Measurements from ENCODE around the gene PTPN14.
"Not testable (repeated sequence)": the region's sequence is repeated elsewhere in the genome, so short reads cannot be mapped to it uniquely, and the experiment has no call there.

The PTPN14 gene

DNA sequence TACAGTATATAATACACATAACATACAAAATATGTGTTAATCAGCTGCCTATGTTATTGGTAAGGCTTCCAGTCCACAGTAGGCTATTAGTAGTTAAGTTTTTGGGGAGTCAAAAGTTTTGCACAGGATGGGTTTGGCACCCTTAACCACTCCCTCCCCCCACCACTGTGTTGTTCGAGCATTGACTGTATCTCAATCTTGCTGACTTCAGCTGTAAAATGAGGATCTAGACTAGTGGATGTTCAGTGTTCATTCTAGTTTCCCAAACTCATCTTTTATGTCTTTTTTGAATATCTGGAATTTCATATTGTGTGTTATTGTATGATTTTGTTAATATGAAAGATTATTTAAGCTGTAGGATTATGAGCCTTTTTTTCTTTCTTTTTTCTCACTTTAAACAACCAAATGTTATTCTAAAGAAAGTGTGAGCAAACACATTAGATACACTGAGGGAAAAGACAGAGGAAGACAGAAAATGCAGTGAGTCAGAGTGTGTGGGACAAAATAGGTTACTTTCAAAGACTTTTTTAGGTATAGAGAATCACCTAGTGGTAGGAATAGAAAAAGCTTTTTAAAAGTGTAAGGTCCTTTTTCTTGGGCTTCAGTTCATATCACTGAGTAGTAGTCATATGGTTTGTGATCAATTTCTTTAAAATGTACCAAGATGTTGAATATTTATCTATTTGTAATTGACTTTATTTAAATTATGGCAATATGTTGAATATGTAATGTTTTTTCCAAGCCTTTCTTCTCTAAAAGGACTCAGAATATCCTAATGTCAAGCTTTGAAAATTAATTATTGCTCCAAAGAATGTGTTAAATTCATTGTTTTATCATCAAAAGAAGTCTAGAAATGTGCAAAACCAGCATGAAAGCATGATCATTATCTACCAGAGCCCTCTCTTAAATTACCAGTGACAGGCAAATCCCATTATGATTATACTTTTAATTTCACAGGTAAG lies 33.7 kb upstream of the PTPN14 start:
- no peak overlapping the region for H3K4me3 ChIP-seq (ENCODE audit: control insufficient read depth, low read depth, low read length)
- TF ChIP-seq, protein P1, sequence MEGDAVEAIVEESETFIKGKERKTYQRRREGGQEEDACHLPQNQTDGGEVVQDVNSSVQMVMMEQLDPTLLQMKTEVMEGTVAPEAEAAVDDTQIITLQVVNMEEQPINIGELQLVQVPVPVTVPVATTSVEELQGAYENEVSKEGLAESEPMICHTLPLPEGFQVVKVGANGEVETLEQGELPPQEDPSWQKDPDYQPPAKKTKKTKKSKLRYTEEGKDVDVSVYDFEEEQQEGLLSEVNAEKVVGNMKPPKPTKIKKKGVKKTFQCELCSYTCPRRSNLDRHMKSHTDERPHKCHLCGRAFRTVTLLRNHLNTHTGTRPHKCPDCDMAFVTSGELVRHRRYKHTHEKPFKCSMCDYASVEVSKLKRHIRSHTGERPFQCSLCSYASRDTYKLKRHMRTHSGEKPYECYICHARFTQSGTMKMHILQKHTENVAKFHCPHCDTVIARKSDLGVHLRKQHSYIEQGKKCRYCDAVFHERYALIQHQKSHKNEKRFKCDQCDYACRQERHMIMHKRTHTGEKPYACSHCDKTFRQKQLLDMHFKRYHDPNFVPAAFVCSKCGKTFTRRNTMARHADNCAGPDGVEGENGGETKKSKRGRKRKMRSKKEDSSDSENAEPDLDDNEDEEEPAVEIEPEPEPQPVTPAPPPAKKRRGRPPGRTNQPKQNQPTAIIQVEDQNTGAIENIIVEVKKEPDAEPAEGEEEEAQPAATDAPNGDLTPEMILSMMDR (conservative IDR thresholded peaks at IDR 0.05; ENCODE audit: control insufficient read depth, insufficient read depth, low read depth, low read length): peak; percentile 91
- peak; percentile 76 for DNase-seq (ENCODE audit: low read depth)

DNA sequence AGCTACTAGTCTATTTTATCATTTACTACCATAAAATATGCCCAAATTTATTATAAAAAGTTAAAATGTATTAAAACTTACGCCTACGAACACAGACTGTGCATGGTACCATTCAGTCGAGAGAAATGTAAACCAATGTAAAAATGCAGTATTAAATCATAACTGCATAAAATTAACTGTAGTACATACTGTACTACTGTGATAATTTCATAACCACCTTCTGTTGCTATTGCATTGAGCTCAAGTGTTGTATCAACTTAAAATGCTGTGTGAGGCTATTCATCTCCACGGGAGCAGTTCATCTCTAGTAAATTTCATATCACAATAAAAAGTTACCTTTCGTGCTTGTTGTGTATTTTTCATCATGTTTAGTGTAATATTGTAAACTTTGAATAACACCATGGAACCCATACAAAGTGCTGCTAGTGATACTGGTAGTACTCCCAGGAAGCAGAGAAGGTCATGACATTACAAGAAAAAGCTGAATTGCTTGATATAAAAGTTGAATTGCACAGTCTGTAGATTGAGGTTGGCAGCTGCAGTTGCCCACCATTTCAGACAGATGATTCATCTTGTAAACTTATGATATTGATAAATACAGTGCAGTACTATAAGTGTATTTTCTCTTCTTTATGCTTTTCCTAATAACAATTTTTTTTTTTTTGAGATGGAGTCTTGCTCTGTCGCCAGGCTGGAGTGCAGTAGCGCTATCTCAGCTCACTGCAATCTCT lies 32.6 kb upstream of the PTPN14 start:
- TF ChIP-seq, protein P1 (conservative IDR thresholded peaks at IDR 0.05; ENCODE audit: control insufficient read depth, insufficient read depth, low read depth, low read length): no peak
- DNase-seq (ENCODE audit: low read depth): no peak
- H3K4me3 ChIP-seq (ENCODE audit: control insufficient read depth, low read depth, low read length): no peak overlapping the region

DNA sequence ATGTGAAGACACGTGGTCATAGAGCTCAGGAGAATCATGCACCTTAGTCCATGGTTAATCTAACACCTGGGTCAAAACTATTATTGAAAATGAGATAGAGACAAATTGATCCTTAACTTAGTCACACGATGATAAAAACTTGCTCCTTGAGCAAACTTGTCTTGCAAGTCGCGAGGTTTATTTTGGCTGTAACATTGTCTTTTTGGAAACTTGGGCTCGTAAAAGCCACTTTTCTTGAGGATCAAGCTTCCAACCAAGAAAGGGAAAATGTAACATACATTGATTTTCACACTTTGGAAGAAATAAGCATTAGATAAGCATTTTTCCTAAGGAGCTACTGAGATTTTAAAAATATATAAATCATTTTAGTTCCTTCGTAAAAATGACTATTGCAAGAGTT lies 31.7 kb upstream of the PTPN14 start:
- no peak for DNase-seq (ENCODE audit: low read depth)
- no peak overlapping the region for H3K4me3 ChIP-seq (ENCODE audit: control insufficient read depth, low read depth, low read length)
- TF ChIP-seq, protein P1 (conservative IDR thresholded peaks at IDR 0.05; ENCODE audit: control insufficient read depth, insufficient read depth, low read depth, low read length): no peak

DNA sequence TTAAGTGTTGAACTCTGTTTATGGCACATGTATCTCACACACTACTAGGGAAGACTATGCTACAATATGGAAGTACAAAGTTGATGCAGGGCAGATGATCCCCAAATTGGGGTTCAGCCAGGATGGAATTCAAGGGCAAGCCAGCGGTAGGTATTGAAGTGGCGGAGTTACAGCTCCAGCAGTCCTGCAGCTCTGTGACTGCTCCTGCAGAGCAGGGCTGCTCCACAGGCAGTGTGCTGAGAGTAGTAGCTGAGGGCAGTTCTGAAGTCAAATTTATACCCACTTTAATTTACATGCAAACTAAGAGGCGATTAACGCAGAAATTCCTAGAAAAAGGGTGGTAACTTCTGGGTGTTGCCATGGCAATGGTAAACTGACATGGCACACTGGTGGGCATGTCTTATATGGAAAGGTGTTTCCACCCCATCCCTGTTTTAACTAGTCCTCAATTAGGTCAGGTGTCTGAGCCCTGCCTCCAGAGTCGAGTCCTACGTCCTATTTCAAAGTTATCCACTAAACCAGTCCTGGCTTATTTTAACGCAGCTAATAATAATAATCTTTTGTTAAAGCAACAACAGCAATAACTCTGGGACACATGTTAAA lies 31.0 kb upstream of the PTPN14 start:
- DNase-seq (ENCODE audit: low read depth): no peak
- TF ChIP-seq, protein P1 (conservative IDR thresholded peaks at IDR 0.05; ENCODE audit: control insufficient read depth, insufficient read depth, low read depth, low read length): no peak
- no peak overlapping the region for H3K4me3 ChIP-seq (ENCODE audit: control insufficient read depth, low read depth, low read length)

DNA sequence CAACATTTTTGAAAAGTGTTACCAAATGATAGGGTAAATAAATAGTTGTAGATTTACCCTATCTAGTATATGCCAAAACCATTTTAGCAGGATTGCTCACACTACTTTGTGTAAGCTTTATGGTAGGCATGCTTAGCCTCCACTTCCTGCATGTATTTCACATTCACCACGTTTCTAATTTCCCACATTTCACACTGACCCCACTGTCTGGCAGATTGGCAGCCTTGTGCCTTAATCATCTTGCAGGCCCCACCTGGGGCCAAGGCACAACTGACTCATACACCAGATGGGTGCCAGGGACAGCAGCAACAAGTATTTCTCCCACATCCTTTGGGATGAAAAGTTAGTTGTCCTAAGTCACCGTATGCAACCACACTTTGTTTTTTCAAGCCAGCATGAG lies 30.4 kb upstream of the PTPN14 start:
- TF ChIP-seq, protein P1 (conservative IDR thresholded peaks at IDR 0.05; ENCODE audit: control insufficient read depth, insufficient read depth, low read depth, low read length): no peak
- DNase-seq (ENCODE audit: low read depth): peak; percentile 94
- H3K4me3 ChIP-seq (ENCODE audit: control insufficient read depth, low read depth, low read length): no peak overlapping the region

DNA sequence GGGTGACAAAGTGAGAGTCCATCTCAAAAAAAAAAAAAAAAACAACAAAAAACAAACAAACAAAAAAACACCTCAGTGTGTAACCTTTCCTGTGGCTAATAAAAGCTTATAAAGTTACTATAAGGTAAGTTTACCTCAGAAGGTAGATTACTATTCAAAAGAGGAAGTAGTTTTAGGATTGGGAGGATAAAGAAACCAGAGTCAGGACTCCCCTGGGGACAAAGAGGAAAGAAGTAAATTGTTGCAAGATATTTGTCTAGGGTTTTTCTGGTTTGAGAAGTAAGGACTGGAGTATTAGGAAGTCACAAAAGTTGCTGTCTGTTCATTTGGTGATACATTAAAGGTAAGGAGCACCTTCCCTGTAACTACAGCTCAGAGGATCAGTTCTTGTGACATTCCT lies 27.8 kb upstream of the PTPN14 start:
- TF ChIP-seq, protein P1 (conservative IDR thresholded peaks at IDR 0.05; ENCODE audit: control insufficient read depth, insufficient read depth, low read depth, low read length): no peak
- no peak overlapping the region for H3K4me3 ChIP-seq (ENCODE audit: control insufficient read depth, low read depth, low read length)
- DNase-seq (ENCODE audit: low read depth): no peak

DNA sequence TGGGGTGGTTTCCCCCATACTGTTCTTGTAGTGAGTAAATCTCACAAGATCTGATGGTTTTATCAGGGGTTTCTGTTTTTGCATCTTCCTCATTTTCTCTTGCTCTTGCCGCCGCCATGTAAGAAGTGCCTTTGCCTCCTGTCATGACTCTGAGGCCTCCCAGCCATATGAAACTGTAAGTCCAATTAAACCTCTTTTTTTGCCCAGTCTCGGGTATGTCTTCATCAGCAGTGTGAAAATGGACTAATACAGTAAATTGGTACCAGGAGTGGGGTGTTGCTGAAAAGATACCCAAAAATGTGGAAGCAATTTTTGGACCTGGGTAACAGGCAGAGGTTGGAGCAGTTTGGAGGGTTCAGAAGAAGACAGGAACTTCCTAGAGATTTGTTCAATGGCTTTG lies 24.7 kb upstream of the PTPN14 start:
- H3K4me3 ChIP-seq (ENCODE audit: control insufficient read depth, low read depth, low read length); DNase-seq (ENCODE audit: low read depth): not testable (repeated sequence)
